WTC11 (cell line): ENCODE results near the gene STK32B. TPM values are rescaled to one million over a fixed set of nuclear protein-coding genes. Genes with fewer than 3 reads are reported as not detected.

Source experiments
- ATAC-seq: fragments of 200-7000 bp; cut with Tn5 transposase; 2 replicates; pipeline ENCODE4 v1.10.0; 2021; ENCODE audit warnings: mild to moderate bottlenecking, moderate library complexity
- CTCF ChIA-PET: fragments of 300-600 bp; sonication (Branson Sonifier 250); formaldehyde crosslinking; loops from one replicate; lab custom pipeline; 2021; ENCODE audit warnings: antibody characterized with exemption; lab: Charles Lee
- POLR2A ChIA-PET: fragments of 350-600 bp; sonication (Branson Sonifier 250); formaldehyde crosslinking; loops from one replicate; lab custom pipeline; 2021; ENCODE audit warnings: antibody characterized with exemption; lab: Charles Lee
- DNase-seq: peaks from one replicate; pipeline ENCODE4 v3.0.0; 2021; ENCODE audit warnings: low spot score
- H3K27ac Mint-ChIP-seq: 2 replicates; pipeline ENCODE4 v1.8.0; 2021; ENCODE audit warnings: mixed read lengths
- H3K27me3 Mint-ChIP-seq: 2 replicates; pipeline ENCODE4 v1.8.0; 2021; ENCODE audit warnings: low read depth, mild to moderate bottlenecking, moderate library complexity, mixed read lengths
- H3K36me3 Mint-ChIP-seq: 2 replicates; pipeline ENCODE4 v1.8.0; 2021; ENCODE audit warnings: mixed read lengths
- H3K4me1 Mint-ChIP-seq: 2 replicates; pipeline ENCODE4 v1.8.0; 2022; ENCODE audit warnings: mixed read lengths
- H3K4me3 Mint-ChIP-seq: 2 replicates; pipeline ENCODE4 v1.8.0; 2021; ENCODE audit warnings: mild to moderate bottlenecking, moderate library complexity, mixed read lengths
- H3K9me3 Mint-ChIP-seq: 2 replicates; pipeline ENCODE4 v1.8.0; 2021; ENCODE audit warnings: mixed read lengths
- CBFB ChIP-seq: sonication (generic); formaldehyde crosslinking; IDR thresholded peaks from 2 replicates; pipeline ENCODE4 v1.8.1; 2022; ENCODE audit warnings: mild to moderate bottlenecking, low read depth, missing genetic modification reagents
- CREB1 ChIP-seq: sonication (generic); formaldehyde crosslinking; IDR thresholded peaks from 2 replicates; pipeline ENCODE4 v1.8.0; 2023; ENCODE audit warnings: mild to moderate bottlenecking, missing genetic modification reagents
- CREM ChIP-seq: sonication (generic); formaldehyde crosslinking; IDR thresholded peaks from 2 replicates; pipeline ENCODE4 v1.8.1; 2022; ENCODE audit warnings: mild to moderate bottlenecking, missing genetic modification reagents, moderate library complexity
- NR1H2 ChIP-seq: sonication (generic); formaldehyde crosslinking; IDR thresholded peaks from 2 replicates; pipeline ENCODE4 v1.9.0; 2021; ENCODE audit warnings: mild to moderate bottlenecking, moderate library complexity, missing genetic modification reagents
- OVOL2 ChIP-seq: fragments of 250-450 bp; sonication (Bioruptor Pico); IDR thresholded peaks from 2 replicates; pipeline ENCODE4 v1.9.0; 2021; ENCODE audit warnings: mild to moderate bottlenecking, borderline replicate concordance
- ZNF138 ChIP-seq: sonication (generic); formaldehyde crosslinking; conservative IDR thresholded peaks from 2 replicates; pipeline ENCODE4 v1.8.1; 2022; ENCODE audit warnings: mild to moderate bottlenecking, moderate library complexity, missing genetic modification reagents
- ZNF263 ChIP-seq: sonication (generic); formaldehyde crosslinking; IDR thresholded peaks from 2 replicates; pipeline ENCODE4 v1.8.1; 2022; ENCODE audit warnings: low read depth, mild to moderate bottlenecking, moderate library complexity, missing genetic modification reagents
- total RNA-seq: library from RNA; stranded (reverse); gene quantifications from 3 replicates; pipeline ENCODE4 v1.2.3, GENCODE V29; 2021
- TF ChIP-seq, protein P1 (sequence below): fragments of 250-450 bp; sonication (Bioruptor Pico); IDR thresholded peaks from 2 replicates; pipeline ENCODE4 v2.1.2; 2022; ENCODE audit warnings: mild to moderate bottlenecking, moderate library complexity
- TF ChIP-seq, protein P2 (sequence below): sonication (generic); formaldehyde crosslinking; IDR thresholded peaks from 2 replicates; pipeline ENCODE4 v1.8.0; 2022; ENCODE audit warnings: mild to moderate bottlenecking, missing genetic modification reagents
- TF ChIP-seq, protein P3 (sequence below): sonication (generic); formaldehyde crosslinking; IDR thresholded peaks from 2 replicates; pipeline ENCODE4 v1.8.1; 2022; ENCODE audit warnings: missing genetic modification reagents, borderline replicate concordance
- TF ChIP-seq, protein P4 (sequence below): sonication (generic); formaldehyde crosslinking; IDR thresholded peaks from 2 replicates; pipeline ENCODE4 v1.8.1; 2023; ENCODE audit warnings: mild to moderate bottlenecking, moderate library complexity, missing genetic modification reagents
- TF ChIP-seq, protein P5 (sequence below): fragments of 250-450 bp; sonication (Bioruptor Pico); IDR thresholded peaks from 2 replicates; pipeline ENCODE4 v1.9.0; 2021; ENCODE audit warnings: mild to moderate bottlenecking, borderline replicate concordance

Gene STK32B
- total RNA-seq, 1 experiment from 2014 or later, result 1.9 TPM

DNA sequence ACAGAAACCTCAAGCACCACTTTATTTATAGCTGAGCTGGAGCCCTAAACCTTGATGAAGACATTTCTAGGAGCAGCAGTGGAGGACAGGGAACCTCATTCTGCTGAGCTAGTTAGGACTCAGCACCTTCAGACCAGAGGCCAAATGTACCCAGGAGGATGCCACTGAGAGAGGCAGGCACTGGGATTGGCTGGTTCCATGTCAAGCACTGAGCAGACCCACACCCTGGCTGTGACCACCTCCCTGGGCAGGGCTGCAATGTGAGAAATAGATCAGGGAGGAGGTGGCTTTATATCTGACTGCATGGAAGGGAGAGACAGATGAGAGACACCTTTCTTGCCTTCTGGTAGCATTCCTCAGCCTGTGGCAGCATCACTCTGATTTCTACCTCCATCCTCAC is 304.6 kb downstream of the STK32B start:
- no peak overlapping the region for H3K4me3 Mint-ChIP-seq
- POLR2A ChIA-PET, result no interaction called here

DNA sequence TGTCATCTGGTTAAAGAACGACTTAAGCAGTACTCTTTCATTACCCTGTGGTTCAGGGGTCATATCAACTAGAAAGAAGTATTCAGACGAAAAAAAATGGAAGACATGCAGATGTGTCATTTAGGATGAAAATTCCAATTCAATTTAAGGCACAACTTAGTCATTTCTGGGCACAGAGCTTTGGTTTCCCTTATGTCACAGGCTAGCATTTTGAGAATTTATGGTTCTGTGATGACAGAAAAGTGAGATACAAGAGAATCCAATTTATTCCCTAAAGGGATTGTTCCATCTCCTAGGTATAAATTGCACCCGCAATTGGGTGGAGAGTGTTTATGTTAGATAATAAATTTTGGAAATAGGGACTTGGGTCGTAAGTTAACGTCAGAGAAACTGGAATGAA is 306.6 kb downstream of the STK32B start:
- no peak overlapping the region for H3K4me3 Mint-ChIP-seq
- no peak overlapping the region for H3K27ac Mint-ChIP-seq
- DNase-seq (no peak), ATAC-seq (no peak)
- H3K9me3 Mint-ChIP-seq, result no peaks in the 10 kb centered on the region
- H3K4me1 Mint-ChIP-seq, result no peaks in the 10 kb centered on the region
- TF ChIP-seq ZNF263 (CRISPR knock-in tag), result no peak
- TF ChIP-seq, all 79 proteins: peak for 0
- Mint-ChIP-seq H3K27me3 (peaks cover 7% of the 10 kb centered on the region), H3K36me3 (no peaks in the 10 kb centered on the region)
- ChIA-PET POLR2A (no interaction called here), CTCF (no interaction called here)

More for the DNA sequence above, 304.6 kb downstream of the STK32B start:
- no peak for ATAC-seq
- H3K9me3 Mint-ChIP-seq, result no peaks in the 10 kb centered on the region
- no peak overlapping the region for H3K27ac Mint-ChIP-seq
- CTCF ChIA-PET, result no interaction called here
- TF ChIP-seq OVOL2 (CRISPR knock-in tag), result no peak
- TF ChIP-seq ZNF138 (CRISPR knock-in tag), result no peak
- no peak for TF ChIP-seq CREM
- TF ChIP-seq, protein P1, sequence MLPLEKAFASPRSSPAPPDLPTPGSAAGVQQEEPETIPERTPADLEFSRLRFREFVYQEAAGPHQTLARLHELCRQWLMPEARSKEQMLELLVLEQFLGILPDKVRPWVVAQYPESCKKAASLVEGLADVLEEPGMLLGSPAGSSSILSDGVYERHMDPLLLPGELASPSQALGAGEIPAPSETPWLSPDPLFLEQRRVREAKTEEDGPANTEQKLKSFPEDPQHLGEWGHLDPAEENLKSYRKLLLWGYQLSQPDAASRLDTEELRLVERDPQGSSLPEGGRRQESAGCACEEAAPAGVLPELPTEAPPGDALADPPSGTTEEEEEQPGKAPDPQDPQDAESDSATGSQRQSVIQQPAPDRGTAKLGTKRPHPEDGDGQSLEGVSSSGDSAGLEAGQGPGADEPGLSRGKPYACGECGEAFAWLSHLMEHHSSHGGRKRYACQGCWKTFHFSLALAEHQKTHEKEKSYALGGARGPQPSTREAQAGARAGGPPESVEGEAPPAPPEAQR (CRISPR knock-in tag), result no peak
- TF ChIP-seq, all 79 proteins: peak for 0
- Mint-ChIP-seq H3K4me1 (no peaks in the 10 kb centered on the region), H3K27me3 (peaks cover 13% of the 10 kb centered on the region), H3K36me3 (no peaks in the 10 kb centered on the region)
- DNase-seq, result no peak

DNA sequence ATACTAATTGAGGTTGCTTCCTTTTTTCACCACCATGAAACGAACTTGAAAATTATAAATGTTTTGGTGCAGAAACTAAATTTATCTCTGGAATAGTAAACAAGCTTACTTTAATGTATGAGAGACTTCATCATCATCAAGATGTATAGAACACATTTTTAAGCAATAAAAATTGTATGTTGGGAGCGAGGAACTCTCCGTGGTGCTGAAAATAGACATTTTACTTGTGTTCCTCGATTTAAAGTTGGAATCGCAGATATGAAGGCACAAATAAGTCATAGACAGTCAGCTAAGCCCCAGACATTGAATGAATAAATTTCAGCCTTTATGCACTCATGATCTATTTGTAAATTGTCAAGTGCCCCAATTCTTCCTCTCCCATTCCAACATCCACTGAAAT is 310.7 kb downstream of the STK32B start:
- H3K9me3 Mint-ChIP-seq, result no peaks in the 10 kb centered on the region
- no peak overlapping the region for H3K4me3 Mint-ChIP-seq
- H3K27ac Mint-ChIP-seq, result no peak overlapping the region
- CTCF ChIA-PET, result no interaction called here
- POLR2A ChIA-PET, result no interaction called here
- ATAC-seq (no peak), DNase-seq (no peak)
- TF ChIP-seq, protein P2, sequence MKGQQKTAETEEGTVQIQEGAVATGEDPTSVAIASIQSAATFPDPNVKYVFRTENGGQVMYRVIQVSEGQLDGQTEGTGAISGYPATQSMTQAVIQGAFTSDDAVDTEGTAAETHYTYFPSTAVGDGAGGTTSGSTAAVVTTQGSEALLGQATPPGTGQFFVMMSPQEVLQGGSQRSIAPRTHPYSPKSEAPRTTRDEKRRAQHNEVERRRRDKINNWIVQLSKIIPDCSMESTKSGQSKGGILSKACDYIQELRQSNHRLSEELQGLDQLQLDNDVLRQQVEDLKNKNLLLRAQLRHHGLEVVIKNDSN, result no peak
- TF ChIP-seq, protein P3, sequence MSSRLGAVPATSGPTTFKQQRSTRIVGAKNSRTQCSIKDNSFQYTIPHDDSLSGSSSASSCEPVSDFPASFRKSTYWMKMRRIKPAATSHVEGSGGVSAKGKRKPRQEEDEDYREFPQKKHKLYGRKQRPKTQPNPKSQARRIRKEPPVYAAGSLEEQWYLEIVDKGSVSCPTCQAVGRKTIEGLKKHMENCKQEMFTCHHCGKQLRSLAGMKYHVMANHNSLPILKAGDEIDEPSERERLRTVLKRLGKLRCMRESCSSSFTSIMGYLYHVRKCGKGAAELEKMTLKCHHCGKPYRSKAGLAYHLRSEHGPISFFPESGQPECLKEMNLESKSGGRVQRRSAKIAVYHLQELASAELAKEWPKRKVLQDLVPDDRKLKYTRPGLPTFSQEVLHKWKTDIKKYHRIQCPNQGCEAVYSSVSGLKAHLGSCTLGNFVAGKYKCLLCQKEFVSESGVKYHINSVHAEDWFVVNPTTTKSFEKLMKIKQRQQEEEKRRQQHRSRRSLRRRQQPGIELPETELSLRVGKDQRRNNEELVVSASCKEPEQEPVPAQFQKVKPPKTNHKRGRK (CRISPR knock-in tag), result no peak
- no peak for TF ChIP-seq NR1H2
- TF ChIP-seq CREB1 (CRISPR knock-in tag), result no peak
- TF ChIP-seq, protein P4, sequence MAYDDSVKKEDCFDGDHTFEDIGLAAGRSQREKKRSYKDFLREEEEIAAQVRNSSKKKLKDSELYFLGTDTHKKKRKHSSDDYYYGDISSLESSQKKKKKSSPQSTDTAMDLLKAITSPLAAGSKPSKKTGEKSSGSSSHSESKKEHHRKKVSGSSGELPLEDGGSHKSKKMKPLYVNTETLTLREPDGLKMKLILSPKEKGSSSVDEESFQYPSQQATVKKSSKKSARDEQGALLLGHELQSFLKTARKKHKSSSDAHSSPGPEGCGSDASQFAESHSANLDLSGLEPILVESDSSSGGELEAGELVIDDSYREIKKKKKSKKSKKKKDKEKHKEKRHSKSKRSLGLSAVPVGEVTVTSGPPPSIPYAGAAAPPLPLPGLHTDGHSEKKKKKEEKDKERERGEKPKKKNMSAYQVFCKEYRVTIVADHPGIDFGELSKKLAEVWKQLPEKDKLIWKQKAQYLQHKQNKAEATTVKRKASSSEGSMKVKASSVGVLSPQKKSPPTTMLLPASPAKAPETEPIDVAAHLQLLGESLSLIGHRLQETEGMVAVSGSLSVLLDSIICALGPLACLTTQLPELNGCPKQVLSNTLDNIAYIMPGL (CRISPR knock-in tag), result no peak
- TF ChIP-seq CBFB, result no peak
- TF ChIP-seq, protein P1 (CRISPR knock-in tag), result no peak
- TF ChIP-seq, protein P5, sequence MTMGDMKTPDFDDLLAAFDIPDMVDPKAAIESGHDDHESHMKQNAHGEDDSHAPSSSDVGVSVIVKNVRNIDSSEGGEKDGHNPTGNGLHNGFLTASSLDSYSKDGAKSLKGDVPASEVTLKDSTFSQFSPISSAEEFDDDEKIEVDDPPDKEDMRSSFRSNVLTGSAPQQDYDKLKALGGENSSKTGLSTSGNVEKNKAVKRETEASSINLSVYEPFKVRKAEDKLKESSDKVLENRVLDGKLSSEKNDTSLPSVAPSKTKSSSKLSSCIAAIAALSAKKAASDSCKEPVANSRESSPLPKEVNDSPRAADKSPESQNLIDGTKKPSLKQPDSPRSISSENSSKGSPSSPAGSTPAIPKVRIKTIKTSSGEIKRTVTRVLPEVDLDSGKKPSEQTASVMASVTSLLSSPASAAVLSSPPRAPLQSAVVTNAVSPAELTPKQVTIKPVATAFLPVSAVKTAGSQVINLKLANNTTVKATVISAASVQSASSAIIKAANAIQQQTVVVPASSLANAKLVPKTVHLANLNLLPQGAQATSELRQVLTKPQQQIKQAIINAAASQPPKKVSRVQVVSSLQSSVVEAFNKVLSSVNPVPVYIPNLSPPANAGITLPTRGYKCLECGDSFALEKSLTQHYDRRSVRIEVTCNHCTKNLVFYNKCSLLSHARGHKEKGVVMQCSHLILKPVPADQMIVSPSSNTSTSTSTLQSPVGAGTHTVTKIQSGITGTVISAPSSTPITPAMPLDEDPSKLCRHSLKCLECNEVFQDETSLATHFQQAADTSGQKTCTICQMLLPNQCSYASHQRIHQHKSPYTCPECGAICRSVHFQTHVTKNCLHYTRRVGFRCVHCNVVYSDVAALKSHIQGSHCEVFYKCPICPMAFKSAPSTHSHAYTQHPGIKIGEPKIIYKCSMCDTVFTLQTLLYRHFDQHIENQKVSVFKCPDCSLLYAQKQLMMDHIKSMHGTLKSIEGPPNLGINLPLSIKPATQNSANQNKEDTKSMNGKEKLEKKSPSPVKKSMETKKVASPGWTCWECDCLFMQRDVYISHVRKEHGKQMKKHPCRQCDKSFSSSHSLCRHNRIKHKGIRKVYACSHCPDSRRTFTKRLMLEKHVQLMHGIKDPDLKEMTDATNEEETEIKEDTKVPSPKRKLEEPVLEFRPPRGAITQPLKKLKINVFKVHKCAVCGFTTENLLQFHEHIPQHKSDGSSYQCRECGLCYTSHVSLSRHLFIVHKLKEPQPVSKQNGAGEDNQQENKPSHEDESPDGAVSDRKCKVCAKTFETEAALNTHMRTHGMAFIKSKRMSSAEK (CRISPR knock-in tag), result no peak
- H3K27me3 Mint-ChIP-seq, result peaks cover 10% of the 10 kb centered on the region
- no peaks in the 10 kb centered on the region for H3K36me3 Mint-ChIP-seq
- H3K4me1 Mint-ChIP-seq, result peaks cover 7% of the 10 kb centered on the region
